Esophagus (tissue), 2 donors: Measurements from ENCODE around the gene VWA2. TPM values are rescaled to one million over a fixed set of nuclear protein-coding genes. Genes with fewer than 3 reads are reported as not detected.

Experiments
- H3K27ac ChIP-seq, 2 donors: one replicate each; pipeline ENCODE4 v1.5.1; 2013; ENCODE audit warnings: low read depth in 2 of 2, mild to moderate bottlenecking in 2 of 2, inconsistent platforms in 1 of 2, low read length in 1 of 2, moderate library complexity in 1 of 2
- H3K27me3 ChIP-seq, 2 donors: one replicate each; pipeline ENCODE4 v1.6.1; 2013; ENCODE audit warnings: low read length in 2 of 2, control low read depth in 1 of 2, mild to moderate bottlenecking in 1 of 2; ENCODE audit not compliant: insufficient read depth in 2 of 2, control insufficient read depth in 1 of 2
- H3K36me3 ChIP-seq, 2 donors: one replicate each; pipeline ENCODE4 v1.6.1; 2013; ENCODE audit warnings: low read length in 1 of 2; ENCODE audit not compliant: control insufficient read depth in 2 of 2, insufficient read depth in 2 of 2
- H3K4me1 ChIP-seq, 2 donors: one replicate each; pipeline ENCODE4 v1.6.1; 2013; ENCODE audit warnings: low read length in 1 of 2; ENCODE audit not compliant: control insufficient read depth in 2 of 2, insufficient read depth in 2 of 2
- H3K4me3 ChIP-seq, 2 donors: one replicate each; pipeline ENCODE4 v1.5.1; 2013; ENCODE audit warnings: low read length in 2 of 2, mild to moderate bottlenecking in 2 of 2, low read depth in 1 of 2, moderate library complexity in 1 of 2
- H3K9me3 ChIP-seq, 2 donors: one replicate each; pipeline ENCODE4 v1.6.1; 2013; ENCODE audit warnings: mild to moderate bottlenecking in 2 of 2, low read depth in 1 of 2, low read length in 1 of 2, moderate library complexity in 1 of 2; ENCODE audit not compliant: control insufficient read depth in 2 of 2, insufficient read depth in 1 of 2
- WGBS, 2 donors: extraction: QIAGEN DNeasy Blood & Tissue Kit; methylation state at CpG; one replicate each; pipeline ENCODE4 v1.1.7; 2013; 5-methylcytosine and 5-hydroxymethylcytosine counted together
- polyA plus RNA-seq, 2 donors: library from polyadenylated mRNA; stranded (reverse); fragments of 200-250 nt; gene quantifications; one replicate each; pipeline ENCODE4 v1.2.3, GENCODE V29; 2013
- donor health status: healthy with polysubstance abuse.
- donor health status: Bipolar disorder and iron deficiency.

The VWA2 gene
- polyA plus RNA-seq, 2 donors, result 0.71 to 1.4 TPM

GRCh38 chr10:114256822-114257221 is 17.8 kb downstream of the VWA2 start:
- Histone ChIP-seq H3K4me1 (no peaks in the 10 kb centered on the region), H3K9me3 (no peaks in the 10 kb centered on the region), H3K4me3 (no peak overlapping the region), H3K27ac (no peak overlapping the region), H3K27me3 (no peaks in the 10 kb centered on the region), H3K36me3 (no peaks in the 10 kb centered on the region)
- WGBS, 2 donors, result 65 to 80% methylated on average over 3 of the region's 3 CpGs

- 48 to 62% methylated on average over 3 of the region's 3 CpGs for WGBS, 2 donors
- H3K27ac ChIP-seq, result peak overlapping the region in 1 of 2 donors; percentile 22
- no peaks in the 10 kb centered on the region for H3K4me1 ChIP-seq
- no peaks in the 10 kb centered on the region for H3K27me3 ChIP-seq
- no peaks in the 10 kb centered on the region for H3K9me3 ChIP-seq
- no peak overlapping the region for H3K4me3 ChIP-seq
- H3K36me3 ChIP-seq, result no peaks in the 10 kb centered on the region
Measured at GRCh38 chr10:114257498-114257897, 18.4 kb downstream of the VWA2 start.

DNA sequence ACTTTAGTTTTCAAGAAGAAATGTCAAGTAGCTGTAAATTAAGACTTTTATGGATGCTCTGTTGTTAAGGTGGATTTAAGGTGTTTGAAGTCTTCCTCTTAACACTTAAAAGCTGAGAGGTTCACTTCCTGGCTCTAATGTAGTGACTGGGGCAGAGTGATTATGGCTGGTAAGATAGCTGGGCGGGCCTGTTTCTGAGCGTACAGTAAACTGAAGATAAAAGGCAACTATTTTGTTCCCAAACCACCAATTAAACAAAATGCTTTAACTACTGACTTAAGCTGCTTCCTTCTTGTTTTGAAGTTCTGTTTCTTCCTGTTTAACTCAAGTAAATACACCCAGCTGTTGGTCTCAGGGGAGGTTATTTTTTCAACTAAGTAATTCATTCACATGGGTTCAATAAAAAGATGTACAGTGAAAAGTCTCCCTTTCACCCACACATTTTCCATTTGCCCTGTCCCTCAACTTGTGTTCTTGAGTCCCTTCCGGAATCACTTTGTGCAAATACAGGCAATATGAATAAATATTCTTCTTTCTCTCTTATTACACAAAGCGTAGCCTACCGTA is 19.3 kb downstream of the VWA2 start:
- Histone ChIP-seq H3K4me3 (no peak overlapping the region), H3K27me3 (no peaks in the 10 kb centered on the region), H3K27ac (no peak overlapping the region), H3K36me3 (no peaks in the 10 kb centered on the region), H3K4me1 (no peaks in the 10 kb centered on the region), H3K9me3 (no peaks in the 10 kb centered on the region)
- WGBS, 2 donors, result 61 to 63% methylated on average over 5 of the region's 5 CpGs

GRCh38 chr10:114259824-114260223 is 20.8 kb downstream of the VWA2 start:
- WGBS, 2 donors, result 57 to 78% methylated on average over 10 of the region's 10 CpGs
- H3K4me3 ChIP-seq, result no peak overlapping the region
- H3K27ac ChIP-seq, result no peak overlapping the region
- H3K27me3 ChIP-seq, result no peaks in the 10 kb centered on the region
- H3K36me3 ChIP-seq, result no peaks in the 10 kb centered on the region
- H3K9me3 ChIP-seq, result no peaks in the 10 kb centered on the region
- H3K4me1 ChIP-seq, result no peaks in the 10 kb centered on the region

DNA sequence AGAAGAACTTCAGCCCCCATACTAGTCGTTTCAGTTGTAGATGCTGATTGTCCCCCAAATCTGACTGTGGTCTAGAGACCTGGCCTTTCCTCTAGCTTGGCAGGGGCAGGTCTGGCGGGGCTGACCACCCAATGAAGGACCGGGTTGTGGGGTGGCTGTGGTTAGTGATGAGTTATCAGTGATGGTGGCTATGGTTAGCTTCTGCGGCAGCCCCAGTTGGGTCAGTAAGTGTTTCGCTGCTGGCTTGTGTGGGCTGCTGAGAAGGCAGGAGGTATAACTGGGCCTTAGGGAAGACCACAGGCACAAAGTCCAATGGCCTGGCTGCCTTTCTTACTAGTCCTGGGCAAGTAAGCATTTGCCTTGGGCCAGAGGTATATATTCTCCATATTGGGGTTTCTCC is 21.3 kb downstream of the VWA2 start:
- Histone ChIP-seq H3K36me3 (no peaks in the 10 kb centered on the region), H3K27ac (no peak overlapping the region)
- 87 to 96% methylated on average over 5 of the region's 5 CpGs for WGBS, 2 donors

GRCh38 chr10:114261076-114261475 is 22.0 kb downstream of the VWA2 start:
- Histone ChIP-seq H3K9me3 (no peaks in the 10 kb centered on the region), H3K4me1 (no peaks in the 10 kb centered on the region), H3K4me3 (no peak overlapping the region), H3K27me3 (no peaks in the 10 kb centered on the region), H3K36me3 (no peaks in the 10 kb centered on the region), H3K27ac (no peak overlapping the region)
- 57 to 79% methylated on average over 2 of the region's 2 CpGs for WGBS, 2 donors

More for the DNA sequence above, 21.3 kb downstream of the VWA2 start:
- H3K4me3 ChIP-seq, result no peak overlapping the region
- no peaks in the 10 kb centered on the region for H3K9me3 ChIP-seq
- no peaks in the 10 kb centered on the region for H3K27me3 ChIP-seq
- no peaks in the 10 kb centered on the region for H3K4me1 ChIP-seq

DNA sequence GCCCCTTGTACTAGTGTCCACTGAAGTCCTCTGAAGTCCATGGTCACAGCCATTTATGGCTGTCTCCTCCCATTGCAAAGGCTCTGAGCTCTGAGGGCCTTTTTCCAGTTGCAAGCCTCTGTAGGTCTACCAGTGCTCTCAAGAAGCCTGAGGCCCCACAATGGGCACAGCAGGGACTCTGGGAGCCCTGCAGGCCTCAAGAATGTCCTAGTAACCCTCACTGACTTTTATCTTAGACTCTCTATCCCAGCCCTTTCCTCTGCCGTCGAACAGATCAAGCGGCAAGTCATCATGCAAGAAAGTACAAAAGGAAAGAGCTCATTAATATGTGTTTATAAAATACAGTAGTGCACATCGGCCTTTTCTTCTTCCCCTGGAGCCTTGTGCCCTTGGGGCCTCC is 23.4 kb downstream of the VWA2 start:
- no peaks in the 10 kb centered on the region for H3K36me3 ChIP-seq
- no peaks in the 10 kb centered on the region for H3K9me3 ChIP-seq
- H3K4me1 ChIP-seq, result no peaks in the 10 kb centered on the region
- 82% methylated on average over 4 of the region's 4 CpGs for WGBS, 2 donors
- no peak overlapping the region for H3K4me3 ChIP-seq
- no peaks in the 10 kb centered on the region for H3K27me3 ChIP-seq
- H3K27ac ChIP-seq, result no peak overlapping the region

DNA sequence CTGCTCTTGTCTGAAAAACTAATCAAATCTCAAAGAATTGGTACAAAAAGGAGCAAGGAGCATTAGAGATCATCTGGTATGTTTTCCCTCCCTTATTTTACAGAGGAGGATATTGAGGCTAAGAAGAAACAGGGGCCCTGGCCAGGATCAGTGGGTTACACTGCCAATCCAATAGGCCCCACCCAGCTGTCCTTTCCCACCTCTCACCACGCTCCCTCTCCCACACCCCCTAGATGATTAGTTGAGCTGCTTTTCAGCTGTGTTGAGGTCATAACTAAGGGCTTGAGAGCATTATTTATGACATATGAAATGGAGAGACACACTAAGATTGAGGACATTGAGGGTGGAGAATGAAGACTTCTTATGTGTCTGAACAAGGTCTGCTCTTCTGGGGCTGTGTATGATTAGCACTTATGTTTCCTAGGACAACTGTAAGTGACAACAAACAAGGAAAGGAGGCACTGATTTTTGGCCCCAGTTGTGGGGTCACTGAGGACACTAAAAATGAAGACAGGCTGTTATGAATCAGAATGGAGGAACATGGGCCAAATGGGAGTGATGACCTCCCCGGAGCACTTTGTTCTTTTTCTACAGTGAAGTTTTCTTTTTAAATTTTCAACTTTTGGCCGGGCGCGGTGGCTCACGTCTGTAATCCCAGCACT is 26.5 kb downstream of the VWA2 start:
- peak overlapping the region in 1 of 2 donors; percentile 33 for H3K27ac ChIP-seq
- 45 to 66% methylated on average over 6 of the region's 6 CpGs for WGBS, 2 donors

GRCh38 chr10:114266521-114266920 is 27.5 kb downstream of the VWA2 start:
- 25 to 27% methylated on average over 5 of the region's 5 CpGs for WGBS, 2 donors
- no peak overlapping the region for H3K4me3 ChIP-seq
- H3K36me3 ChIP-seq, result no peaks in the 10 kb centered on the region
- no peaks in the 10 kb centered on the region for H3K4me1 ChIP-seq
- no peak overlapping the region for H3K27ac ChIP-seq
- H3K9me3 ChIP-seq, result no peaks in the 10 kb centered on the region
- H3K27me3 ChIP-seq, result no peaks in the 10 kb centered on the region

More for the DNA sequence above, 26.5 kb downstream of the VWA2 start:
- Histone ChIP-seq H3K9me3 (no peaks in the 10 kb centered on the region), H3K36me3 (no peaks in the 10 kb centered on the region), H3K4me1 (no peaks in the 10 kb centered on the region), H3K4me3 (no peak overlapping the region), H3K27me3 (no peaks in the 10 kb centered on the region)
